ENCODE data around the gene CASK.

DNA sequence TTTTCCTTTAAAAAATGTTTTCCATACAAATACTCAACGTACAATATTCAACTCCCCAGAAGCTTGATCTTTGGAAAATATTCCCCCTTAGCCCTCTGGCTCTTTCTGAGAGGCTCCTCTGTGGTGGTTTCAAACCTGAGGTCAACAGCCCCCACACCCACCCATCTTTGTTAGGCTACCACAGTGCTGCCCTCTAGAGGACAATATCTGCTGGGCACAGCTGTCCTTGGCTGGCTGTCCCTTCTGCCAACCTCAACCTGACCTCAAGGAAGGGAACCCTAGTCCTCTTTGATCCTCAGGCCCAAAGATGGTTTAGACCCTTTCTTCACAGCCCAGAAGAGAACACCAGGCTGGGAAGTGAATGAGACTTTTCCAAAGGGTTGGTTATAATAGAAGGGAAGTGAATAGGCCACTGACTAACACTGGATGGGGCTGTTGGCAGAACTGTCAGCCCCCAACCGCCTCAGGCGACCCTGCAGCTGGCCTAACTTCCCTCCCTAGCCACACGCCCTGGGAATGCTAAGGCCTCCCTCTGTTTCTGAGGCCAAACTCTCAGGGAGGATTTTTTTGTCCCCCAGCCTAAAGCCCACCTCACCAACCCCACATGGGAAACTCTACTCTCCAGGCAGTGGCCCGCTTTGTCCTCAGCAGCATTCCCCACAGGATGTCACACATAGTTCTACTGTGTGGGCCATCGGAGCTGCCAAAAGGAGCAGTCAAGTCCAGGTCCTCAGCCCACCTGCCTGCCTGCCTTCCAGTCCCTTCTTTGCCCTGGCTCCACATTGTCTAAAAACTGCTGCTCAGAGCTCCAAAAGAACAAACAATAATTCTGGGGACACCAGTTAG lies 441.9 kb downstream of the CASK start:
- TF ChIP-seq CTCF (IDR thresholded peaks at IDR 0.05; ENCODE audit: low read length) (peak; percentile 50), EZH2 (optimal IDR thresholded peaks at IDR 0.05; ENCODE audit: low read depth, low read length) (no peak)
